ENCODE data around the gene SFXN5. TPM values are rescaled to one million over a fixed set of nuclear protein-coding genes. Genes with fewer than 3 reads are reported as not detected.

The SFXN5 gene
- total RNA-seq, 1 donor from 2014 or later = 8.1 TPM

DNA sequence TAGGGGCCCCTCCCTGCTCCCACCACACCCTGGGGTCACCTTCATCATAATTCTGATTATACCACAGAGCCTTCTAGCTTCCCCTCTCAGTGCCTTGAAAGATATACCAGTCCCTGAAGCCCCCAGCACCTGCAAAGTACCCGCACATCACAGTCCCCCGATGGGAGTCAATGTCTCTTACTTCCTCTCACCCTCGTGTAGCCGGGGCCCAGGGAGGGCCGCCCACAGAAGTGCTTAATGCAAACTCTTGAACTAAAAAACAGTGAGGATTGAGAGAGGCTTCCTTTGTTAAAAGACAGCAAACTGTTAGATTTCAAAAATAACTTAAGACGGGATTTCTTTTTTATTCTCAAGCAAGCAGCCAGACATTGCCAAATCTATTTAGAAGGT, 76.5 kb downstream of the SFXN5 start:
- no peak for DNase-seq (ENCODE audit: low read depth in 2 of 2)

DNA sequence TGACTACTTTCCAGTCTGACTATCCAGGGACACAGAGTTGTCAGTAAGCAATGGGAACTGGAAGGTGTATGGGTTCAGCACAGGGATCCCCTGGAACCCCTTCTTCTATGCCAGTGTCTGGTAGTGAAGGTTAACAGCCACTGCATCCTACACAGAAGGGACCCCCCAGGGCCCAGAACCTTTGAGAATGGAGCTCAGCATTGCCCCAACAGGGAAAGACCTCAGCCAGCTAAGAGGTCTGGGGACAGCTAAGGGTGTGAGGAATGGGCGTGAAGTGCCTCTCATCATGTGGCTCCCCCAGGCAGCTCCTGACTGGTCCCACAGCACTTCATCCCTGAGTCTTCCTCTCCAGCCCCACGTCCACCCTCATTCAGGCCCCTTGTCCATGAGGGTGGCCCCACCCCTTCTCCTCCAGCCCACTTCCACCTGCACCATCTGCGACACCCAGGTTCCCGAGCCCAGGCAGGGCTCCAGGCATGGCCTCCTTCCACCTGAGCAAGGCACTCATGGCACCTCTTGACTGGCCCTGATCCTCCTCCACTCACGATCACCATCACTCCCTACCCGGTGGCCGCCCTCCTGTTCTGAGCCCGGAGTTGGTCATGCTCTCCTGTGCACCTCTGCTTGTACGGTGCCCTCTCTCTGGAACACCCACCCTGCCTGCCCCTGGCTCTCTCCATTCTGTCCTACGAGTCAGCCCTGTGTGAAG, 77.1 kb downstream of the SFXN5 start:
- DNase-seq (ENCODE audit: low read depth in 2 of 2) = no peak

DNA sequence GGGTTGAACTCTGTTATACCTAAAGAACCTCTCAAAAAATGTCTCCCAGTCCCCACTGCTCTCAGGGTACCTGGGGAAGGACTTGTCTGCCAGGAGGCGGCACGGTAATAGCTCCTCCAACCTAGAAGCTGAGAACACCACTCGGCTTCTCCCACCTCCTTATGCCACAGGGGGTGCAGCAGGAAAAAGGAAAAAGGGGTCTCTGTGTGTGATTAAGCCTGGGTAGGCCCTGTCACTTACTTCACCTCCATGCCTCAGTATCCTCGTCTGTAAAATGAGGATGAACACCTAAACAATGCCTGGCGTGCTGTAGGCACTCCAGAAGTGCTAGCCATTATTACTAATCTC, 77.6 kb downstream of the SFXN5 start:
- no peak for DNase-seq (ENCODE audit: low read depth in 2 of 2)

- DNase-seq (ENCODE audit: low read depth in 2 of 2) = peak; percentile 48 to 57
Observed at GRCh38 chr2:72993147-72993932, 78.2 kb downstream of the SFXN5 start.

GRCh38 chr2:72992734-72993102, 78.8 kb downstream of the SFXN5 start:
- no peak for DNase-seq (ENCODE audit: low read depth in 2 of 2)

DNA sequence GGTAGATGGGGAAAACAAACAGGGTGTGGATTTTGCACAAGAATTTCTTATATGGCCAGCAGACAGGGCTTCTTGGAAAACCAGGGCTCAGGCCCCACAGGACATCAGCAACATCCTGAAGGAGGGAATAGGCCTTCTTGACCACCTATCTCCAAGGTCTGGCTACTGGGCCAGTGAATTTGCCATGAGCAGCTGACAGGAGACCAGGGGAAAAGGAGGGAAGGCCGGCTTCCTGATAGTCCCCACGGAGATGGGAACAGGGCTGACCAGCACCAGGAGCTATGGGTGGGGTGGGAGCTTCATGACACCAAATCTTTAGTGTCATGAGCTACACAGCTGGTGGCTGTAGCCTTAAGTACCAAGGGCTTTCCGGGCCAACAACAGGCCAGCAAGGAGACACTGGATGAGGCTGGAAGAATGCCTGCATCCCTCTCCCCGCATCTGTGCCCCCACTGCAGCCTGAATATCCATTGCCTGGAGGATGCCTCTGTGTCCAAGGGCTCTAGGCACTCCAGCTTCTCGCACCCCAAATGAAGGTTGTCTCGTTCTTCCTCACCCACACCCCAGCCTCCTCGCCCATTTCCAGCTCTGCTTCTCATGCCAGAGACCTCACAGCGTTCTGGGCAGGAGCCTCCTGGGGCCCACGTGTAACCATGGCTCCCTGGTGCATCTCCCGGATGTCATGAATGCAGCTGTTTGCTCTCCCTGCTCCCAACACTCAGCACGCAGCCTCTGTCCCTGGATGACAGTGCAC, 79.4 kb downstream of the SFXN5 start:
- DNase-seq (ENCODE audit: low read depth in 2 of 2) = no peak

DNA sequence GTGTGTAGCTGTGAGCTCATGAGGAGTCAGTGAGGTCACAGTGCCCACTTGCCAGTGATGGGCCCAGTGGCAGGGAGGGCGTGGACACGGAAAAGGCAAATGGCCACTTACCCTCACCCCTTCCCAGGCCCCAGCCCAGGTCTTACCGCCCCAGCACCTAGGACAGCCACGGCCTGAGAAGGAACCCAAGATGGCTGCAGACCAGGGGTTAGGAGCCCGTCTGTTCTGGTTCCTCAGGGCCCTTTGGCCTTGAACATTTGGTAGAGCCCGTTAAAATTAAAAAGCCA, 80.1 kb downstream of the SFXN5 start:
- DNase-seq (ENCODE audit: low read depth in 2 of 2) = no peak

GRCh38 chr2:72990695-72991438, 80.6 kb downstream of the SFXN5 start:
- DNase-seq (ENCODE audit: low read depth in 2 of 2) = no peak

- no peak for DNase-seq (ENCODE audit: low read depth in 2 of 2)
Observed at GRCh38 chr2:72989770-72990556, 81.5 kb downstream of the SFXN5 start.

- DNase-seq (ENCODE audit: low read depth in 2 of 2) = no peak
Observed at GRCh38 chr2:72988726-72989273, 82.7 kb downstream of the SFXN5 start.

DNA sequence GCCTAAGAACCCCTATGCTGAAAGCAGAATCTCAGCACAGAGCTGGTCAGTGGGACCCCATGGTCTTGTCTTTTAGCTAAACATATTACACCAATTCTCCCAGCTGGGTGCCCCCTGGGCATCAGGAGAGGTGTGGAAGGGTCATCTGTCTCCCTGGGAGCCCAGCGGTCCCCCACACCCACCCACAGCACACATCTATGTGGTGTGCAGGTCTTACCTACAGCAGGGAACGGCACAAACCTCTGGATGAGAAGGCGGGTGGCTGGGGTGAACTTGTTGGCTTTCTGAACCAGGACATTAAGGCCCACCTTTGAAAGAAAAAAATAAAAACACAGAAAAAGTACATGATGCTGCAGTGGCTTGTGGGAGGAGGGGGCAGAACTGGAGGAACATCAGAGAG, 83.5 kb downstream of the SFXN5 start:
- no peak for DNase-seq (ENCODE audit: low read depth in 2 of 2)

DNA sequence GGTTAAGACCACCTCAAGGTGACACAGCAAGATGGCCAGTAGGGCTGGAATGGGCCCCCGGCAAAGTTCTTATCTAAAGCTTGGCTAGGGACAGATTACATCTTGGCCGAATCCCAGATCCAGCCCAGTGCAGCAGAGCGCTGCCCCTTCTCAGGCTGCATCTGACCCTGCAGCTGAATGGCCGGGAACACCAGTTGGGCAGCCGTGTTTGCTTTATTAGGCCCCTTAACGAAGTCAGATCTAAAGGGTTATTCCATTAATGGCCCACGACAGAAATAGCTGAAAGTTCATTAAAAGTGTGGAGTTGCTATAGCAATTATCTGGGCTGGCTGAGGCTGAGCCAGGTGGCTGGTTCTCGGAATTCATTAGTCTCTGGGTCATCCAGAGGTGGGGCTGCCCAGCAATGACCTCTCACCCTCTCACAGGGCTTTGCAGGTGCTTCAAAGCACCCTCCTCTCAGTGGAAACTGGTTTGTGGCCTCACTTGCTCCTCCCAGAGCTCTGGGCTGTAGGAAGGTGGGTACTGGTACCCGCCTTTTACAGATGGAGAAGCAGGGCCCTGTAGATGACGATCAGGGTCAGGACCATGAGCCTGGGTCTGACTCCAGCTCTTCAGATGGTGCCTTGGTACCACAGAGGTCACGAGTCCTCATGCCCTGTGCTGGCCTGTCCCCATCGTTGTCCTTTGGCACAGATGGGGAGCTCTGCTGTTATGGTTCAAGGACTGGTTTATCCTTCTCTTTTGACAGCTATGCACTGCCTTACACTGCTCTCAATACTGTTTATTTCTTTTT, 85.4 kb downstream of the SFXN5 start:
- no peak for DNase-seq (ENCODE audit: low read depth in 2 of 2)

GRCh38 chr2:72985136-72985535, 86.4 kb downstream of the SFXN5 start:
- DNase-seq (ENCODE audit: low read depth in 2 of 2) = no peak

DNA sequence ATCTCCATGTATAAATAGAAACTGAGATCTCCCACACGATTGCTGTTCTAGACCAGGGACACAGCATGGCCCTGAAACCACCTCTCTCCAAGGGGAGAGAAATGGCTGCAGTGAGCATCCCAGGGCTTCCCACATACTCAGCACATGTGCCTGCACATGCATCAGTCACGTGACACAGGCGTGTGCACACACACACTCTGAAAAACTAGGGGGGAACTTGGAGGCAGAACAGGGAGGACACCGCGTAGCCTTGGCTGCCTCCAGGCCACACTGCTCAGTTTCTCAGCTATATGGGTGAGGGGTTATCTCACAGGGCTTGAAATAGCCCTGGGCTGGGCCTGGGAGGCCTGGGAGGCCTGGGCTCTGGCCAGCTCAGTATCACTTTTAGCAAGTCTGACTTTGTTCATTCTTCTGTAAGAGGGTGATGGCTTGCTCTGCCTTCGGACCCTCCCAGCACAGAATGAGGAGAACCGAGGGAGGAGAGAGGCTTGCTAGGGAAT, 87.3 kb downstream of the SFXN5 start:
- no peak for DNase-seq (ENCODE audit: low read depth in 2 of 2)

DNA sequence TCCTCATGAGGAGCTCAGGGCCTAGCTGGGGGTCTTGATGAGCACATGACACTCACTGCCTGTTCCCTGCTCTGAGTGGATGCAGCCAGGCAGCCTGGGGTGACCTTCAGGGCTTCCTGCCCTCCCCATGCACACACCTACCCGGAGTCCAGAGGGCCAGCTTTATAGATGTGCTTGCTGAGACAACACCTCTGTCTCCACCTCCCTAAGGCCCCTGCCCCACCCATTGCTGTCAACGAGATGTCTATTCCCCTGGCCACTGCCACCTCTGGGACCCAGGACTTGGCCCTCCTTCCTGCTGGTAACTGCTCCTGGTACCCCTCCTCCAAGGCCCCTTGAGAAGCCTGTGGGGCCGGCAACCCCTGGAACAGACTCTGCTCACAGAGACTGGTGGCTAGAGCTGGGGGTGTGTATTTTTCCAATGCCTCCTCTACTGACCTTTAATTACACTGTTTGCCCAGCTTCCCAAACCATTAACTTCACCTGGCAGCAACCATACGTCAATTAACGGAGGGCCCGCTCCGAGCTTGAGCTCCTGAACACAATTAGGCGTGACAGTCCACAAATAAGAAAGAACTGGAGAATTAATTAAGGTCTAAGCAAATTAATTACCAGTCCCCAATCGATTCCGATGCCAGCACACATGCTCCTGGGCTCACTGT, 87.9 kb downstream of the SFXN5 start:
- no peak for DNase-seq (ENCODE audit: low read depth in 2 of 2)

- DNase-seq (ENCODE audit: low read depth in 2 of 2) = peak in 1 of 2 donors; percentile 33
Observed at GRCh38 chr2:72982781-72983499, 88.6 kb downstream of the SFXN5 start.

GRCh38 chr2:72982219-72982618, 89.3 kb downstream of the SFXN5 start:
- no peak for DNase-seq (ENCODE audit: low read depth in 2 of 2)

GRCh38 chr2:72981536-72981935, 90.0 kb downstream of the SFXN5 start:
- DNase-seq (ENCODE audit: low read depth in 2 of 2) = no peak
